Activated naive CD4-positive, alpha-beta T cell treated with anti-CD3 and anti-CD28 coated beads, Interleukin-2, amount 50 U/mL, for 16 hours (primary cell): Measurements from ENCODE around the gene SLX4IP.

Source experiments
- DNase-seq: peaks from one replicate; pipeline ENCODE4 v3.0.0-alpha.2; 2020

The SLX4IP gene

GRCh38 chr20:10498200-10498599 is 63.1 kb downstream of the SLX4IP start:
- DNase-seq = no peak

GRCh38 chr20:10501402-10501801 is 66.3 kb downstream of the SLX4IP start:
- DNase-seq = no peak

GRCh38 chr20:10502098-10502526 is 67.0 kb downstream of the SLX4IP start:
- no peak for DNase-seq

- DNase-seq = no peak
Measured at GRCh38 chr20:10504608-10504993, 69.5 kb downstream of the SLX4IP start.

GRCh38 chr20:10504994-10505730 is 70.1 kb downstream of the SLX4IP start:
- no peak for DNase-seq

DNA sequence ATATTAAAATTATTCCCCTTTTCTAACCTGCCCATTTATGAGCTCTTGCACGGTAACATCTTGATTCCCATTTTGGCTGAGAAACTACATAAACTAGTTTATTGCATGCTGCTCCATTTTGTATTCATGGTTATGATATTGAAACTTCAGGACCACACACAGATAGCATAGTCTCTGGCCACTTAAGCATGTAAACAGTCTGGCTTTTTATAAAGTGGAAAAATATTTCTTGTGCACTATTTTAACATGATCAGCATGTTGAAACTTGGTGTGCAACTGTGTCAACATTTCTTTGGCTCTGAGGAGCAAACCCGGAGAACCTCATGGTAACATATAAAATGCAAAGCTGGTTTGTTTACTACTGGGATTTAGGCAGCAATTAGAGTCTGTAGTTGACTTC is 70.7 kb downstream of the SLX4IP start:
- DNase-seq = no peak

- no peak for DNase-seq
Measured at GRCh38 chr20:10507052-10507451, 71.9 kb downstream of the SLX4IP start.

GRCh38 chr20:10508060-10508459 is 73.0 kb downstream of the SLX4IP start:
- DNase-seq = no peak

- DNase-seq = no peak
Measured at GRCh38 chr20:10508468-10509251, 73.6 kb downstream of the SLX4IP start.

GRCh38 chr20:10509376-10509775 is 74.3 kb downstream of the SLX4IP start:
- DNase-seq = no peak

DNA sequence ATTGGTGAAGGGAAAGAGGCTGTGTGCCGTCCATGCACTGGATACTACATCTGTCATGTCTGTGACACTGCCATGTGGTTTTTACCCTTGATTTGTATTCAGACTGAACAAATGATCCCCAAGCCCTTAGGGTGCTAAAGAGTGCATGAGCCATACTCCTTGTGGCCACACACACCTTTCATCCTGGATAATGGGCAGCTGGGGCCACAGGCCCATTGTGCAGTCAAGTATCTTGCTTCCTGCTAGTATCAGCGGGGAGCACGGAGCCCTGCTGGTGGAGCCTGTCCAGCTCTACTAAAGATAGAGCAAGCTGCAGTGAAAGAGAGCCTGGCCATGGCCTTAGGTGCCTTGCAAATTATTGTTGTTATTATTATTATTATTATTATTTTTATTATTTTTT is 75.1 kb downstream of the SLX4IP start:
- no peak for DNase-seq

DNA sequence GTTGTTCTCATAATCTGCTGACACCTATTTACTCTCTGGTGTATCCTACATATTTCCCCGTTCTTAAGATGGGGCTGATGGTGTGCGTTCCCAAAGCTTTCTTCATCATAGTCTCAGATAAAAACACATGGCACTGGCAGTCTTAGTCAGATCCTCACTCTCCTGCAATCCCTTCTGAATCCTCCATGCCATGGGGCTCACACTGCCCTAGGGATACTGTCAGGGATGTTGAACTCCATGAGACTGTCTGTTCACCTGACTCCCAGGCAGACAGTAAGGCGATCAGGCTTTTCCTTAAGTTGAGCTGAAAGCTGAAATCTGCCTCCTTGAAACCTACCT is 76.0 kb downstream of the SLX4IP start:
- no peak for DNase-seq

DNA sequence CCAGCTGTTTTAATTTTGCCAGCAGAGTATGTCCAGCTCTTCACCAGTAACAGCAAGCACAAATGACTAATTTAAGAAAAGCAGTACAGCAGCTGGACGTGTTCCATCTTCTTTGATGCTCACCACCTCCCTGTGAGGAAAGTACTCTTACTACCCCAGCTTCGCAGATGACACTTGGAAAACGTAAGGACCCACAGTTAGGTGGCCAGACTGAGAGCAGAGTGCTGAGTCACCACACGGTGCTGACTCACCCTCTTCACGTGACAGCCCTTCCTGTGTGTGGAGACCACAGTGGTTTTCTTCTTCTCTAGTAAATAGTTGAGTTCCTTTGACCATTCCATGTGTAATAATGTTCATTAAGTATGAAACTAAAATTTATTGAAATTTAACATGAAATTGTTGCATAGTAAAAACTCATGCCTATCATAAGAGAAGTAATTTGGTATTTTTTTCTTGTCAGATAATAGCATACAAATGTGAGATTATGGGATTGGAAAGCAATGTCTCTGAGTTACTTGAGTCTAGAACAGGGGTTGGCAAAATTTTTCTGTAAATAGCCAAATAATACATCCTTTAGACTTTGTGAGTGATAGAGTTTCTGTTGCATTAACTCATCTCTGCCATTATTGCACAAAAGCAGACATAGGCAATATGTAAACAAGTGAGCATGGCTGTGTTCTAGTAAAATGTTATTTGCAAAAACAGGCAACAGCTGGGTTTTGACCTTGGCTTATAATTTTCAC is 76.6 kb downstream of the SLX4IP start:
- DNase-seq = peak; percentile 50

DNA sequence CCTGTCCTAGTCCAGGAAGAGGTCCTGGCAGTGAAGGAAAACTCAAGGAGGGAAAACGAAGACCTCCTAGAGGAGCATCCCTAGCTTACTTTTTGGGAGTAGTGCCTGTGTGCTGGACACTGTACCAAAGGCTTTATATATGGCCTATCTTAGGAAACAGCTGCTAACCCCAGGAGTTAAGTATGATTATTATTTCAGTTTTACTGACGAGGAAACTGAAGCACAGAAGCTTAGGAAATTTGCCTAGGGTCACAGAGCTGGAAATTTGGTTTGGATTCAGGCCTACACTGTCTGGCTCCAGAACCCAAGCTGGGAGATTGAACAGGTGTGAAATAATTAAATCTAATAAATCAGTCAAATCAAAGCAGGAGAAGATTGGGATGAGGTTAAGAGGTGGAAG is 78.0 kb downstream of the SLX4IP start:
- no peak for DNase-seq

DNA sequence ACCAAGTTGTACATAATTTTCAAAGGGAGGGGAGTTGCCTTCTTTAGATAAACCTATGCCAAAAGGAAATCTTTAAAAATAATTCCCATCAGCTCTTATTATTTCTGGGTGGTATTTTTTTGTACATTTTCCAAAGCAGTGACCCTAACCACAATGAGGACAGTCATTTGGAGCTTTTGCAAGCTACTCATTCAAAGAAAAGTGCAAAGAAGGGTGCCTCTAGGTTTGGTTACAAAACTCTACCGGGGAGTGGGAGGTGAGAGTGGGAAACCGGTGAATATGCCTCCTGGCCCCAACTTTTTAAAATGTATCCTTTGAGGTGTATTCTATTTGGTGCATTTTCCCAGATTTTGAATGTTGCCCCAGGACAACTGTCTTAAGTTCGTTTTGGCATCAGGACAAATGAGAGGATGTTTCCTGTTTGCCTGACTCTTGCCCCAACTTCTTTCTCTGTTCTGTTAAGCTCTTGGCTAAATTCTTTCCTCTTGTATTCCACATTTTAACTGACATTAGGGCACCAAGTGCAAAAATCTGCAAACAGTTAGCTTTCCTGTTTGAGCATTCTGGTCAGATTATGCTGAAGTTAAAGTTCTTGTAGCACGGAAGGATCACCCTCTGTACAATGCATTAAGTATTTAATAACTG is 78.9 kb downstream of the SLX4IP start:
- DNase-seq = no peak

GRCh38 chr20:10516529-10516928 is 81.4 kb downstream of the SLX4IP start:
- DNase-seq = no peak

DNA sequence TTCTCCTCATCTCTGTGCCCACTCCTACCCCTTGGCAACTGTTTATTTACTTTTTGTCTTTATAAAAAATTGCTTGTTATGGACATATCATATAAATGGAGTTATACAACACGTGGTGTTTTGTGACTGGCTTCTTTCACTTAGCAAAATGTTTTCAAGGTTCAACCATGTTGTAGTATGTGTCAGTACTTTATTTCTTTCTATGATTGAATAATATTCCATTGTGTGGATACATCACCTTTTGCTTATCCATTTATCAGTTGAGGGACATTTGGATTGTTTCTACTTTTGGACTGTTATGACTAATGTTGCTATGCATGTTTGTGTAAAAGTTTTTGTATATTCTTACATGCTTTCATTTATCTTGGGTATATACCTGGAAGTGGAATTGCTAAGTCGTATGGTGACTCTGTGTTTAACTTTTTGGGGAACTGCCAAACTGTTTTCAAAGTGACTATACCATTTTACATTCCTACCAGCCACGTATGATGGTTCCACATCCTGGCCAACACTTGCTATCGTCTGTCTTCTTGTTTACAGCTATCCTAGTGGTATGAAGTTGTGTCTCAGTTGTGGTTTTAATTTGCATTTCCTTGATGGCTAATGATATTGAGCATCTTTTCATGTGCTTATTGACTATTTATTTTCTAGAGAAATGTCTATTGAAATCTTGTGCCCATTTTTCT is 84.4 kb downstream of the SLX4IP start:
- DNase-seq = no peak

GRCh38 chr20:10520528-10520927 is 85.4 kb downstream of the SLX4IP start:
- DNase-seq = no peak

DNA sequence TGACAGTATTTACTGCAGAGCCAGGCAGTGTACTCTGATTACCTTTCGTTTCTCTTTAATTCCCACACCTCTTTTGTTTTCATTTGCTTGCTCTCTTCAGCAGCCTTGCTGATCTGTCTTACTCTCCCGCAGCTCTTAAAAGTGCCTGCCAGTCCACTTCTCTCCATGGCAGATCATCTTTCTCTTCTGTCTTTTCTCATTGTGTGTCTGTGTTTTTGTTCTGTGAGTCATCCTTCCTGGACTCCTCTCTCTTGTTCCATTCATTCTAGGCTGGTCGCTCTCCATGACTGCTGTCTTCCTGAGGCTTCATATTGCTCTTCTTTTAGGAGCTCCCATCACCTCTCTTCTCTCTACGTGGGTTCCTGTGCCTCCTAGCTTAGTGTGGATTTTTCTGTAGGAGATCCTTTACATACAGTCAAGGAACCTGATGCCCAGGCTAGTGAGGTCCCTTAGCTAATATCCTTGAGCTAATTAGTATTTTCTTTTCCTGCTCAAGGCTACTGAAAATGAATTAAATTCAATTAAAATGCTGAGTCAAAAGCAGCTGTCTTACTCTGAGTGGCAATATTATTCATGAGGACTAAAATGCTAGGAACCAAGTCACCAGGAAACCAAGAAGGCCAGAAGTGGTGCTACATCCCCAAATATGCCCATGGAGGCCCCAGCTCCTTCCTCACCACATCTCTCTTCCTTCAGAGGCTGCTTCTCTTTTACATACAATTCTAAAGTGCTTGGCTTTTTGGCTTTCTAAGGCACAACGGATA is 86.1 kb downstream of the SLX4IP start:
- no peak for DNase-seq

DNA sequence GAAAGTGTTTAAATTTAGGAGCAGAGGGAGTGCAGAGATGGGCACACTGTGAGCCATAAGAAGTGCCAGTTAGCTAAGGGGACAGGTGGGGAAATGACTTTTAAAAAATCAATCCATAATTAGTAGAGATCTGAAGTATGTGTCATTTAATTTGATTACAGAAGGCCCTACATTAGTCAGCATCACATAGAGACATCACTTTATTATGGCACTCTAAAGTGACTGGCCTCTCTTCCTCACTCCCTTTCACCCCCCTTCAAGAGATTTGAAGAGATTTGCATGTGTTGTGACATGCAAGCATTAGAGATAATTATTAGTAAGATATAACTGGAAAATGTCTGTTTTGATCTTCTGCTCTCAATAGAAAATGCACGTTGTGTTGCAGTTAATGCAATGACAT is 86.7 kb downstream of the SLX4IP start:
- no peak for DNase-seq

- DNase-seq = no peak
Measured at GRCh38 chr20:10522328-10522727, 87.2 kb downstream of the SLX4IP start.

DNA sequence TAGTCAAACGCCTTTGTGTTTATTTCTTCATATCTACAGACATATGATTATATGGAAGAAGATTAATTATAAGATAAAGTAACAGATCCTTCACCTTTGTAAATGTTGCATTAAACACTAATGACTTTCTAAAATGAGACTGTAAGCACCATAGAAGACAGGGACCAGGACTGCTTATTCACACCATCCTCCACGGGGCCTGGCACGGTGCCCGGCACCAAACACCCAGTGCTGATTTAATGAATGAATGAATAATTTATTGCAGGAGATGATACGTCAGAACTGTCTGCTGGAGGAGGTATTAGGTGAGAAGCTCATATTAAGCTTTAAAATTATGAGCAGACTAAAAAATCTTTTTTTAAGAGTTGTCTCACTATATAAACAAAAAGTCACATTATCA is 88.3 kb downstream of the SLX4IP start:
- DNase-seq = no peak
